HG02970 (cell line): ENCODE results near the gene FAM83F.
"Not testable (repeated sequence)": the region's sequence is repeated elsewhere in the genome, so short reads cannot be mapped to it uniquely, and the experiment has no call there.

Experiments used
- ATAC-seq: cut with Tn5 transposase; IDR thresholded peaks from one replicate; pipeline ENCODE4 v1.9.1; 2021; ENCODE audit warnings: mild to moderate bottlenecking, moderate library complexity, moderate number of reproducible peaks; ENCODE audit not compliant: unreplicated experiment, low FRiP score

FAM83F gene

DNA sequence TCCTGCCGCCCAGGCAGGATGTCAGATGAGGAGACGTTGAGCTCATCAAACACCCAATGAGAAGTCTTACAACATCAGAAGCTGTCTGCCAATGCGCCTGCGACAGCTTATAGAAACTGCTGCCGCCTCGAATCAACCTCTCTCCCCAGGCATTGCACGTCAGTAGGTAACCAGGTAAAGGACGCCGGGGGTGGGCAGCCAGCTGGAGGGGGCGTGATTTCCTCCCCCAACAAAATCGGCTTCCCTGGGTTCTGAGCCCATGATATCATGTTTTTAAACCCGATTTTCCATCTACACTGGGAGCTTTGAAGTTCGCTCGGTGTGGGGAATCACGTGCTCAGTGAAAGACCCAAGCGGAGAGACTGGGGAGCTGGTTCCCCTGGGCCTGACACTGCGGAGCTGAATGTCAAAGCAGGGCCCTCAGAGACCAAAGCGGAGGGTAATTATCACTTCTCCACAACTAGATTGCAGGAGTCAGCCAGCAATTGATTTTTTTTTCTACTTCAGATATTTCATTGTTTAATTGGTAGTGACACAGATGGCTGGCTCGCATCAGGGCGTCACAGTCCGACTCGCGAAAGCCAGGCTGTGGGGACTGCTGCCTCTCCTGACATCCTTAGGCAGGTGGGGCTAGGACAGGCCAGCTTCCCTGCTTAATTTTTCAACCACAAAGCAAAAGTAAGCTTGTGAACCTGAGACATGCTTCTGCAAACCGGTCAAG is 15.4 kb downstream of the FAM83F start:
- ATAC-seq: no peak

DNA sequence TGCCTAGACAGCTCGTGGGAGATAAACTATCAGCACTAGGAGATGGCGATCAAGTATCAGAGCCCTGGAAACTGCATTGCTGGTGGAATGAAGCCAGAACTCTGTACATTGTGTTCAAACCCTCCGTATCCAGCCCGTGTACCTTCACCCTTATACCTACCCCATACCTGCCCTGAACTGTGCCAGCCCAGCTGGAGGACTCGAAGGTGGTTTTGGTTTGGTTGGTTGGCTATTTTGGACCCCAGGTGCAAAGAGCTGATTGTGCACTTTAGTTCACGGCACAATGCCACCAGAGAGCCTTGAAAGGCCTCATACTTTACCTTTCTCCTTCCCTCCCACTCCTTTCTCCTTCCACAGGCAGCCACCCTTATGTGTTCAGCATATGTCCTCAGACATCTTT is 16.0 kb downstream of the FAM83F start:
- no peak for ATAC-seq

DNA sequence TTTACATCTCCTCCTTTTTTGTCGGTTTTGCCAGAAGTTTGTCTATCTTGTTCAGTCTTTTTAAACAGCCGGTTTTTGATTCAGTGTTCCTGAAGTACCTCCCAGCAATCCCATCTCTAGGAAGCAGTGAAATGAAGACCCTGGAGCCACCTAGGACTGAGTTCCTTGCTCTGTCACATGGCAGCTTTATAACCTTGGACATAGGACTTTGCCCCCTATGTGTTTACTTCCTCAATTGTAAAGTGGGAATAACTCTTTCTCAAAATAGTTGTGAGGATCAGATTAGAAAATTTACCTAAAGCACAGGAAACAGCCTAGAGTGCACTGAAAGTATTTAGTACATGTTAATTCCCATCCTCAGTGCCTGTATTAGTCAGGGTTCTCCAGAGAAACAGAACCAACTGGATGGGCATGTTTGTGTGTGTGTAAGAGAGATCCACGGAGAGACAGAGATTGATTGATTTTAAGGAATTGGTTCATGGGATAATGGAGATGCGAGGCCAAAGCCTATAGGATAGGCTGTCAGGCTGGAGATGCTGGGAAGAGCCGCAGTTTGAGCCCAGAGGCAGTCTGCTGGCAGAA is 20.0 kb downstream of the FAM83F start:
- no peak for ATAC-seq

DNA sequence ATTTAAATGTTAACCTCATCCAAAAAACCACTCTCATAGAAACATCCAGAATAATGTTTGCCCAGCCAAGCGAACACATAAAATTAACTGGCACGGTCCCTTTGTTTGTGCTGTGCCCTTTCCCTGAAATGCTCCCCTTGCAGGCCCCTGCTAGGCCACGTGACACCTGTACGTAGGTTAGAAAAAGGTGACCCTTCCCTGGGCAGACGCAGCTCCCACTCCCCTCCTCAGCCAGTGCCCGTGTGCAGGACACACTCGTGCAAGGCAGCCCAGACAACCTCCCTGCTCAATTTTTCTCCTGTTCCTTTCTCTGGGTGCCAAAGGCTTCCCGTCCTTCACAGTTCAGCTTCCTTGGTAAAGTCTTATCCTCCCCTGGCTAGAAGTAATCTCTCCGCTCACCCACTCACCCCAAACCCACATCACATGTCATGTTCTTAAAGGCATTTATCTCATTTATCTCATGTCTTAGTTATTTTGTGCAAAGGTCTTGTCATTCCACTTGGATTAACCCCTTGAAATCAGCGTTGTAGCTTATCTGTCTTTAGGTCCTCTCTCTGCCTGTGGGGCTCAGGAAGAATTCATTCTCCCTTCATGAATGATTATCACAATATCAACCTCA is 20.7 kb downstream of the FAM83F start:
- no peak for ATAC-seq

DNA sequence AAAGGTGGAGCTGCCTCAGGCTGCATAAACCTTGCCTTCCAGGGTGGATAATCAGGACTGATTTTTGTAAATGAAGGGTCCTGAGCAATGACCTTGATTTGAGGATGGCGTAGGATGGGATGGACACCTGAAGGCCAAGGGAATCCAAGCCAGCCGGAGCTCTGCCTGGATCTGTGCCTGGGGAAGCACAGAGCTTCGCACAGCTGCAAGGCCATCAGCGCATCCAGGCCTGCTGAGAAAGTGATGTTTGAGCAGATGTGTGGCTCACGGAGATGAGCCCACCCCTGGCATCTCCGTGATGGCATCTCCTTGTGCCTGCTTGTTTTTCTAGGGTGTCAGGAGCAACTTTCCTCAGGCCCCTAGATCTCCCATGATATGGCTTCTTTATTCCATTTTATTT is 23.3 kb downstream of the FAM83F start:
- no peak for ATAC-seq

DNA sequence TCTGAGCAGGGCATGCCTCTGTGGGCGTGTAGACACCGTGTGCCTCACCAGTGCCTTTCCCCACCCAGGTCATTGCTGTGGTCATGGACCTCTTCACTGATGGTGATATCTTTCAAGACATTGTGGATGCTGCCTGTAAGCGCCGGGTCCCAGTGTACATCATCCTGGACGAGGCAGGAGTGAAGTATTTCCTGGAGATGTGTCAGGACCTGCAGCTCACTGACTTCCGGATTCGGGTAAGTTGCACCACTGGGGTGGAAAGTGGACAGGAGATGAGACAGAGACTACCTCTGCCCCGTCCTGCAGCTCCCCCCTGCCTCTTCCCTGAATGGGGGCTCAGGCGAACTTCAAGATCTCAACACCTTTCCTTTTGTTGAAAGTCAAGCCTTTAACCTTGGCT is 24.3 kb downstream of the FAM83F start:
- ATAC-seq: no peak

DNA sequence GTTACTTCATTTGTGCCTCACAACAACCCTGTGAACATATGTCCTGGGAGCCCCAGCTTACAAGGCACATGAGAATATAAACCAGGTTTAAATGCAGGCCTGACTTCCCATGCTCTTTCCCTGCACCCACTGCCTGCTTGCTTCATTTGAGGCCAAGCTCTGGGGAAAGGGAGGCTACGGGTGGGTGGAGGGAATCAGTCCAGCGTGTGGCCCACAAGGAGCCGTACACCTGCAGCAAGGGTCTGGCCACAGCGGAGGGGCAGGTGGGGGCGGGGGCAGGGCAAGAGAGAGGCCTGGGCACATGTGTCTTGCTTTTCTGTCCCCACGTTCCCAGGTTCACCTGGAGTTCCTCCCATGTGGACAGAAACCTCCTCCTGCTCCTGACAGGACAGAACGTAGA is 26.2 kb downstream of the FAM83F start:
- no peak for ATAC-seq

DNA sequence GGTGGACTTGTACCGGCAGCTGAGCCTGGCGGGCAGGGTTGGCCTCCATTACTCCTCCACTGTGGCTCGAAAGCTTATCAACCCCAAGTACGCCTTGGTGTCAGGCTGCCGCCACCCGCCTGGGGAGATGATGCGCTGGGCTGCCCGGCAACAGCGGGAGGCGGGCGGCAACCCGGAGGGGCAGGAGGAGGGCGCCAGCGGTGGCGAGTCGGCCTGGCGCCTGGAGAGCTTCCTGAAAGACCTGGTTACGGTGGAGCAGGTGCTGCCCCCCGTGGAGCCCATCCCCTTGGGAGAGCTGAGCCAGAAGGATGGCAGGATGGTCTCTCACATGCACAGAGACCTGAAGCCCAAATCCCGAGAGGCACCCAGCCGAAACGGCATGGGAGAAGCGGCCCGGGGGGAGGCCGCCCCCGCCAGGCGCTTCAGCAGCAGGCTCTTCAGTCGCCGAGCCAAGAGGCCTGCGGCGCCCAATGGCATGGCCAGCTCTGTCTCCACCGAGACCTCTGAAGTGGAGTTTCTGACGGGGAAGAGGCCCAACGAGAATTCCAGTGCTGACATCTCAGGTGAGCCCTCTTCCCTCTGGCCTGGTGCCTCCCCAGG is 26.7 kb downstream of the FAM83F start:
- no peak for ATAC-seq

DNA sequence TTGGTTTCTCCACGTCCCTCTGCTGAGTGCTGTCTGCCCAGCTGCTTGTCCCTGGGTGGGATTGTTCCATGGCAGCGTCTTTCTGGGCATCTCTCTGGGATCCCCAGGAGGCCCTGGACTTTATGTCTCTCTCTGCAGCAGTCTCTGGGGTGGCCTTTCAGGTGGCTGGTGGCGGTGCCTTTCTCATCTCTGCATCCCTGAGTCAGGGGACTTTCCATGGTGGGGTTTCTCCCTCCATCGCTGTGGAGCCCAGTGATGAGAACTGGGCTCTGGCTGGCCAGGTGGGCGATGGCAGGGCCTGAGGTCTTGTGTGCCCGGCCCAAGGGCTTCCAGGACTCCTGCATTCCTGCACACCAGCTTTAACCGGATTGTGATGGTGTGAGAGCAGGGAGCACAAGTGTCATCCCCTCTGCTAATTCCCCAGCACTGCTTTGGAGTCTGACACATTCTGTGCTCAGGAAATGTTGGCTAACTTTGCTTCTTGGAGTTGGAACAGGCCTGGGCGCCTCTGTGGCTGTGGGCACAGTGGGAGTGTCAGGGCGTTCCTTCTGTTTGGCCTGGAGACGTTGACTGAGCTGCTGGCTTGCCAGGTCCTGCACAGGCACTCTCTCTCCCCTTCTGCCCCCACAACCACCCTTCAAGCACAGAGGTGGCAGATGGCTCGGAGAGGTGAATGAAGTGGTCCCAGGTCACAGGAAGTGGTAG is 27.9 kb downstream of the FAM83F start:
- ATAC-seq: no peak

DNA sequence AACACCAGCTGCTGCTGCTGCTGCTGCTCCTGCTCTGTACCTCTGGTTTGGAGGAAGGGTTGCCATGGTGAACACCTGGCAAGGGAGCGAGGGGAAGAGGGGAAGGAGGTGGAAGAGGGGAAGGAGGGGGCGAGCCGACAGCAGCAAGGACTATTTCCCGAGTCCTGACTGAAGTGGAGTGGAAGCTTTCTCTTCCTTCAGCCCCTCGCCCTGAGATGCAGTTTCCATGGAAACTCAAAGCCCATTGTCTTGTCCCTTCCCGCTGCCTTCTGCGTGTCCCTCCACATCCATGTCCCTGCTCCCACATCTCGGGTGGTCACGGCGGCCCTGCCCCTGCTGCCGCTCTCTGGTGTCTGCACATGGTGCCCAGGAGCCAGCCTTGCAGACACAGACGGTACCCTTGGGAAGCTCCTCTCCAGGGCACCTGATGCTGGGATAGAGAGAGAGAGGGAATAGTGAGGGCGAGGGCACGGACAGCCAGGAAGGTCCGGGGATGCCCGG is 28.6 kb downstream of the FAM83F start:
- no peak for ATAC-seq

DNA sequence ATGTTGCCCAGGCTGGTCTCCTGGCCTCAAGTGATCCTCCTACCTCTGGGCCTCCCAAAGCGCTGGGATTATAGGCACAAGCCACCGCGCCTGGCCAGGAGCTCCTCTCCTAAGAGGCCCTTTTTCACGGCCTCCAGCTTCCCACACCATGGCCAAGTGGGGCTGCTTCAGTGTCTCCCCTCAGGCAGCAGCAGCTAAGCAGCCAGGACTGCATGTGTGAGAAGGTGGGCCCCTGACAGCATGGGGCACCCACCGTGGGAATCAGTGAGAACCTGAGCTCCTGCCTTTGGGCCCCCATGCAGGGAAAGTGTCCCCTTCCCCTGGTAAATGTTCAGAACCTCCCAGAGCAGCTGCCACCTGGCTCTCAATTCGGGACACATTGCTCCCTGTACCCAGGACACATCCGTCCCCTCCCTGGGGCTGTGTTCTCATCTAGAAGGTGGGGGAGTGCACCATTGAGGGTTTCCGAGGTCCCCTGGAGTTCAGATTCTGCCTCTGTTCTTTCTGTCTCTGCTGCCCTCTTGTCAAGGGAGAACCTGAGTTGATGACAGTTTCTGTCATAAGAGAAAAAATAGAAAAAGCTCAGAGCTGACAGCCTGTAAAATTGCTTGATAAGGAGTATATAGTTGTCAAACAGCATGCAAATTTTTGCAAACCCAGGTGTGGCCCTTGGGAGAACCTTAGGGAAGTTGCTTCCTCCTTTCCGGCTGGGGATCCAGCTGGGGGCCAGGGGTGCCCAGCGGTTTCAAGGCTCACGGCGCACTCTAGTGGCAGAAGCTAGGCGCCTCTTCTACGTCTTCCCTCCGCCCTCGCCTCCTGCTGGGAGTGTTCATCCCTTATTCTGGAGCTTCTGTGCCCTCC is 29.7 kb downstream of the FAM83F start:
- ATAC-seq: no peak

DNA sequence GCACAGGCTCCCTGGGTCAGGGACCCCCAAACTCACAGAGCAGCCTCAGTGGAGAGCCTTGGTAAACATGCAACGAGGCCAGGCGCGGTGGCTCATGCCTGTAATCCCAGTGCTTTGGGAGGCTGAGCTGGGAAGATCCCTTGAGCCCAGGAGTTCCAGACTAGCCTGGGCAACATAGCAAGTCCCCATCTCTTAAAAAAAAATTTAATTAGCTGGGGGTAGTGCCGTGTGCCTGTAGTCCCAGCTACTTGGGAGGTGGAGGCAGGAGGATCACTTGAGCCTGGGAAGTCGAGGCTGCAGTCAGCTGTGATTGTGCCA is 30.3 kb downstream of the FAM83F start:
- ATAC-seq: not testable (repeated sequence)

DNA sequence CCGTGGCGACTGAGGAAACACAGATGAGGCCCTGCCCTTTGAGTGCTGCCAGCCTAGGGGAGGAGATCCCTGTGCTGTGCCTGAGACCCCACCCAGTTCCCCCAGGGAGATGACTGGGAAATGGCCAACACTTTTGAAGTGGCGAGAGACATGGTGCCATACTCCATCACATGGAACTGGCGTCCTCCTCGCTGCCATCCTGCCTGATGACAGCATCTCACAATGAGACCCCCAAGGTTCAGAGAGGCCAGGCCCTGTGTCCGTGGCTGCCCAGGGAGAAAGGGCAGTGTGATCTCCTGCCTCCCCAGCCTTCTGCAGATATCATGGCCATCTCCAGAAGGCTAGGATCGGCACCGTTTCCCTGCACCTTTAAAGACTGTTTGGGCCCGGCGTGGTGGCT is 31.1 kb downstream of the FAM83F start:
- ATAC-seq: no peak

DNA sequence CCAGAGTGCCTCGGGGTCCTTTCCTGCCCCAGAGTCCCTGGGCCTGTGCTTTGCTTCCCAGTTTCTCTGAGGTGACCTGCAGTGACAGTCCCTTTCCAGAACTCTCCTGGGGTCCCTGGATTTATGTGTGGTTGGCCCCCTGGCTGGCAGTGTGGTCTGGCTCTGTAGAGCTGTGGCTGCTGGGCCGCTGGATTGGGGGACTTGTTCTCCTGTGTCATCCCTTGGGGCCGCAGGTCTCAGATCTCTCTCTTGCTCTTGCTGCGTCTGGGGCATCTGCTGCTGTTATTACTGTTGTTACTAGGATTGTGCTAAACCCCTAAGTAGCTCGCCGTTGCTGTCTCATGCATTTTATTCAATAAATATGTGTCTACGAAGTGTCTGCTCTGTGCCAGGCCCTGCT is 31.9 kb downstream of the FAM83F start:
- no peak for ATAC-seq

DNA sequence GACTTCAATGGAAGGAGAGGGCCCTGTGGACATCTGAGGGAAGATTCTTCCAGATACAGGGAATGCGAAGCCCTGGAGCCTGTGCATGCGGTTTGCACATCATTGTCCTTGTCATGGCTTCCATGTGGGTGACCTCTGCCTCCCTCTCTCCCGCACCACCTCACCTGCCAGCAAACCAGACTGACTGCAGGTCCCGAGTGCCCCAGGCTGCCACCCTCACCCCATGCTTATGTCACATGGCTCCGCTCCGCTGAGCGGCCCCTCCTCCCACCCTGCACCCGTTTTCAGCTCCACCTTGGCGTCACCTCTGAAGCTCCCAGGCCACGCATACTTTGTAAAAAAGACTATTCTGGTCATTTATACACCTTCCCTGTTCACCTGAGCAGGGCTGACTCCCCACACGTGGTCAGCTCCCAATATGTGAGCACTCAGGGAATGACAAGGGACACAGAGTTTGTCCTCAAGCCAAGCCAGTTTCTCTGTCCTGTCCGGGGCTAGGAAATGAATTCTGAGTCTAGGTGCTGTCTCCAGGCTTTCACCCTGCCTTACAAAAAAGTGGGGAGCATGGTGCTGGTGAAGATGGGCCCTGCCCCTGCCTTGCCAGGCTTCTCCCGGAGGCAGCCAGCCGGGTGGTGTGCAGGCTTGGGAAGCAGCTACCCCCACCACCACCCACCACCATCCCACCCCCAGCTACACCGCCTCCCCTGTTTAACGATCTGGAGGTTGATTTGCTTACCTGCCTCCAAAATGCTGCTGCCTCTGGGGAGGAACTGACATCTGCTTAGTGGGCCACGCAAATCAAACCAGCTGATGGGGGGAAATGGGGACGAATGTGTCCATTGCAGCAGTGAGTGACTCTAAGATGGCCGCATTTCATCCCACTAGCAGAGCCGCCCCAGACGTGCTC is 32.7 kb downstream of the FAM83F start:
- ATAC-seq: no peak

DNA sequence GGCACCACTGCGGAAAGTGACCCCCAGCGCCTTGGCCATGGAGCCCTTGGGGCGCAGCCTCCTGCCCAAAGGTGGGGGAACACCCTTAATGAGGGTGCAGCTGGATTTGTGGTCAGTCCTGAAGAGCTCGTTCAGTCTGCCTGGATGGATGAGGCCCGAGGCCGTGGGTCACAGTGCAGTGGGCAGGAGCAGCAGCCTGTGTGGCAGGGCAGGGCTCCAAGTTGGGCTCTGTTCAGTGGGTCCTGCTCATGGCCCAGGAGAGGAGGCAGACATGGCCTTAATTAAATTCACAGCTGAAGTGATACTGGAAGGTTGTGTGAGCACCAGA is 33.3 kb downstream of the FAM83F start:
- no peak for ATAC-seq

DNA sequence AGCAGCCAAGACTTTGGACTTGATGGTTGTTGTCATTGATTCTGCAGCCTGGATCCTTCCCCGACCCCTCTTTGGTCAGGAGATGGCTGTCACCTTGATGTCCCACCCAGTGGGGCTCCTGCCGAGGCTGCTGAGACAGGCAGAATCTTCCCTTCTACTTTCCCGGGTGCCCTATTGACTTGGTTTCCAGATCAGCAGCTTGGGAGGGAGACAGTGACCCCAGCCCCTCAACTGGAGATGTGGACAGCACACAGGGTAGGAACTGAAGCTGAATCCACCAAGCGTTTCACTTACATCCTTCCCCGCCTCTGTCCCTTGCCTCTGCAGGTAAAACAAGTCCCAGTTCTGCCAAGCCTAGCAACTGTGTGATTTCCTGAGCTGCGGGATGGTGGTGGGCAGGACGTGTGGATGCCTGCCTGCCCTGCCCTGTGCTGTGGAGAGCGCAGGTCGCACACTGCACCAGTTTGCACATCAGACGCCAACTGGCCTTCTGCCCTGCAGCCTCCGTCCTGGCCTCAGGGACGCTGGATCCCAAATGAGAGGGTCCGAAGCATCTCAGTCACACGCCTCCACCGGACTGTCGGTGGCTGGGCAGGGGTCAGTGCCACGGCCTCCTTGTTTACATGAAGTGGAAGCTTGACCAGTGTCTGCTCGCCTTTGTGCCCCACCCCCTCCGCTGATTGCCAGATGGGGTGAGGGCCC is 34.6 kb downstream of the FAM83F start:
- ATAC-seq: no peak

DNA sequence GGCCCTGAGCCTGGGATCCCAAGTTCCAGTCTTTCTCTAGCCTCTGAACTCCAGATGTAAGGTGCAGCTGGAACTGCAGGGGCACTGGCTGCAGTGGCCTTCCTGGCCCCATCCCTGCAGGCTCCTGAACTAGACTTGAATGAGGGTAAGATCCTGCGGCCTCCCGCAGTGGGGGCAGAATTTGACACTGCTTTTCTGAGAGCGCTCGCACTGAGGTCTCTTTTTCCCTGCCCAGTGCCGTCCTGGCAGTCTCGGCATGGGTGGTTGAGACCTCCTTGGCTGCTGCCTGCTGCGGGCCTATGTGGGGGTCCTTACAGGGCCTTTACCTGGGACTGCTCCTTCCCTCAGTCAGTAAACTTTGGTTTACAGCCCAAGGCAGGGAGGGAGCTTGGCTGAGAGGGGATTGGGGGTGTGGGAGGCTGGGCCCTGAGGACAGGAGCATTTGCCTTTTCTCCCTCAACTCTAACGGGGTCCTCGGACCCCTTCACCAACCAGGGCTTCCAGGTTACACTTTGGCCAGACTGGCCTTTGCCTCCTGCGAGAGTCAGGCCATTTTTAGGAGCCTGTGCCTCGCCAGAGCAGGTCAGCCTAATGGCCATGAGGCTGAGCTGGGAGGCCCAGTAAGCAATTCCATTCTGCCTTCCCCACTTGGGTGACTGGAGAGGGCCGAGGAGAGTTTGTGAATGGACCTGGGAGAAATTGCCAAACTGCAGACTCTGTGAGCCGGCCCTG is 35.4 kb downstream of the FAM83F start:
- ATAC-seq: no peak
